ENCODE results near the gene CRISPLD2. TPM values are rescaled to one million over a fixed set of nuclear protein-coding genes. Genes with fewer than 3 reads are reported as not detected.
A peak's percentile ranks its signal among the peaks of the same experiment; 100 is the strongest.

Gene CRISPLD2
- total and polyA plus RNA-seq, 9 of the 15 experiments (the other 6 are each of a cell fraction or from before 2014, with no cell fraction given), result 0.03 to 0.24 (median 0.04) TPM; not detected in 4

DNA sequence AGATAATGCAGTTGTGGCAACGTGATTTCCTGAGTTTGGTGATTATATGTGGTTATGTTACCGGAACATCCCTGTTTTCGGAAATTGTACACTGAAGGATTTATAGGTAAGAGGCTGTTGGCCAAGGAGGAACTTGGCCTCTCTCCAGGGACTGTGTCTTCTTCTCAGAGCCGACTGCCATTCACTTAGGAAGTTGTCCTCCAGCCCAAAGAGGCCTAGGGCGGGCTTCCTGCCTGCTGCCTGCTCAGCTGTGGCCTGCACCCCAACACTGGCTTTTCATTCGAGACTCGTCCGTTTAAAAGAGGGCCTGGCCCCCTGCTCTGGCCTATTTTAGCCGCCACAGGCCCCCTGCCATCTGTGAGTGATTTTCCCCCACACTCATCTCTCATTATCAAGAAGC is 127.2 kb downstream of the CRISPLD2 start:
- WGBS (ENCODE audit: insufficient coverage, low coverage, missing lambda C conversion rate), result 5% methylated on average over 9 of the region's 9 CpGs
- DNase-seq (ENCODE audit: extremely low read depth in 1 of 4, low spot score in 3 of 4), result peak in 1 of 4 experiments; percentile 66
- H3K9me1 ChIP-seq (ENCODE audit: control insufficient read depth, insufficient read depth, low read length), result no peaks in the 10 kb centered on the region
- ATAC-seq, result peak; percentile 65
- 0 out of 2 replicates have a peak, but pooled peaks cover 2% of the 10 kb centered on the region for H3K9me3 ChIP-seq (replicated peaks; ENCODE audit: control insufficient read depth, insufficient read depth, low read depth, low read length)
- H3K4me1 ChIP-seq (replicated peaks in 1 of 2; ENCODE audit: control insufficient read depth in 2 of 2, insufficient read depth in 2 of 2, low read length in 2 of 2), result peaks cover 4 to 30% of the 10 kb centered on the region in 2 experiments; a peak in 4 of 5 replicates
- H4K20me1 ChIP-seq (replicated peaks; ENCODE audit: control insufficient read depth, insufficient read depth, low read length), result no peaks in the 10 kb centered on the region
- peaks cover 4 to 7% of the 10 kb centered on the region in 2 experiments; a peak in 3 of 5 replicates for H3K27me3 ChIP-seq (ENCODE audit: control insufficient read depth in 2 of 2, insufficient read depth in 2 of 2, low read length in 2 of 2)
- H2AFZ ChIP-seq (ENCODE audit: low read depth, low read length), result peak overlapping the region; percentile 10; the same call in 1 of the 2 replicates
- peak; percentile 83 for FAIRE-seq
- CTCF ChIA-PET (ENCODE audit: low intra/inter-chr PET ratio), result interaction anchor here (0.8 kb wide), 1 partner anchor 1613 kb away, joined by 3 read pairs; no protein-coding TSS in a partner anchor
- no TSS peak for BruUV-seq (replicated peaks)
- H3K36me3 ChIP-seq (ENCODE audit: control insufficient read depth, insufficient read depth, low read length), result no peaks in the 10 kb centered on the region
- POLR2A ChIA-PET, result no interaction called here
- in situ Hi-C loops (cut with MboI), result no loop called here
- no peak overlapping the region for H3K9ac ChIP-seq (ENCODE audit: insufficient read depth in 1 of 2, low read depth in 2 of 2, low read length in 2 of 2)
- no peaks in the 10 kb centered on the region for H3K79me2 ChIP-seq (ENCODE audit: control insufficient read depth, insufficient read depth, low read length)
- H3K27ac ChIP-seq (ENCODE audit: extremely low read depth, low read depth, low read length), result no peak overlapping the region
- no peak overlapping the region for H3K4me2 ChIP-seq (ENCODE audit: insufficient read depth, low read length)
- intact Hi-C loops (cut with micrococcal nuclease), result no loop called here
- H3K4me3 ChIP-seq, result no peak overlapping the region
- 0 out of 2 replicates have a peak, but pooled peaks have one; percentile 1 for TF ChIP-seq DPF2 (IDR thresholded peaks at IDR 0.05)
- 0 out of 2 replicates have a peak, but pooled peaks have one; percentile 2 for TF ChIP-seq CBFA2T2 (conservative IDR thresholded peaks at IDR 0.05)
- TF ChIP-seq, protein P1, sequence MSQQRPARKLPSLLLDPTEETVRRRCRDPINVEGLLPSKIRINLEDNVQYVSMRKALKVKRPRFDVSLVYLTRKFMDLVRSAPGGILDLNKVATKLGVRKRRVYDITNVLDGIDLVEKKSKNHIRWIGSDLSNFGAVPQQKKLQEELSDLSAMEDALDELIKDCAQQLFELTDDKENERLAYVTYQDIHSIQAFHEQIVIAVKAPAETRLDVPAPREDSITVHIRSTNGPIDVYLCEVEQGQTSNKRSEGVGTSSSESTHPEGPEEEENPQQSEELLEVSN (IDR thresholded peaks at IDR 0.05; ENCODE audit: borderline replicate concordance in 1 of 2, extremely low read depth in 1 of 2, insufficient read depth in 1 of 2, insufficient read length in 1 of 2, low read depth in 1 of 2, low read length in 1 of 2, poor library complexity in 1 of 2, severe bottlenecking in 1 of 2), result no peak
- TF ChIP-seq PBX2 (CRISPR knock-in tag; IDR thresholded peaks at IDR 0.05; ENCODE audit: low read depth), result 0 out of 2 replicates have a peak, but pooled peaks have one; percentile 26
- peak; percentile 94 for TF ChIP-seq PBX2 (tag; conservative IDR thresholded peaks at IDR 0.05; ENCODE audit: low read depth)
- no peak for TF ChIP-seq ELF4 (CRISPR knock-in tag; IDR thresholded peaks at IDR 0.05)
- peak; percentile 85 for TF ChIP-seq NFIC (IDR thresholded peaks at IDR 0.05)
- TF ChIP-seq, protein P2, sequence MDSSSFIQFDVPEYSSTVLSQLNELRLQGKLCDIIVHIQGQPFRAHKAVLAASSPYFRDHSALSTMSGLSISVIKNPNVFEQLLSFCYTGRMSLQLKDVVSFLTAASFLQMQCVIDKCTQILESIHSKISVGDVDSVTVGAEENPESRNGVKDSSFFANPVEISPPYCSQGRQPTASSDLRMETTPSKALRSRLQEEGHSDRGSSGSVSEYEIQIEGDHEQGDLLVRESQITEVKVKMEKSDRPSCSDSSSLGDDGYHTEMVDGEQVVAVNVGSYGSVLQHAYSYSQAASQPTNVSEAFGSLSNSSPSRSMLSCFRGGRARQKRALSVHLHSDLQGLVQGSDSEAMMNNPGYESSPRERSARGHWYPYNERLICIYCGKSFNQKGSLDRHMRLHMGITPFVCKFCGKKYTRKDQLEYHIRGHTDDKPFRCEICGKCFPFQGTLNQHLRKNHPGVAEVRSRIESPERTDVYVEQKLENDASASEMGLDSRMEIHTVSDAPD (CRISPR knock-in tag; IDR thresholded peaks at IDR 0.05), result 0 out of 2 replicates have a peak, but pooled peaks have one; percentile 24
- TF ChIP-seq MEIS2 (IDR thresholded peaks at IDR 0.05; ENCODE audit: partially characterized antibody), result peak; percentile 98
- 0 out of 2 replicates have a peak, but pooled peaks have one; percentile 21 for TF ChIP-seq MECOM (CRISPR knock-in tag; IDR thresholded peaks at IDR 0.05)
- no peak for TF ChIP-seq ZNF165 (CRISPR knock-in tag; IDR thresholded peaks at IDR 0.05; ENCODE audit: borderline replicate concordance)
- TF ChIP-seq TSHZ1 (CRISPR knock-in tag; IDR thresholded peaks at IDR 0.05), result no peak
- no peak for TF ChIP-seq XRCC5 (IDR thresholded peaks at IDR 0.05; ENCODE audit: low read depth, low read length)
- TF ChIP-seq KLF6 (CRISPR knock-in tag; IDR thresholded peaks at IDR 0.05; ENCODE audit: borderline replicate concordance), result no peak
